ENCODE measurements around the gene PIGZ. TPM values are rescaled to one million over a fixed set of nuclear protein-coding genes. Genes with fewer than 3 reads are reported as not detected.

PIGZ gene
- total RNA-seq, 1 experiment from 2014 or later: 0.15 TPM

GRCh38 chr3:196985954-196986885 is 17.6 kb upstream of the PIGZ start:
- Histone ChIP-seq H3K23ac (ENCODE audit: insufficient read length, low read depth, low read length) (no peak overlapping the region), H4K91ac (ENCODE audit: insufficient read length, low read depth, low read length) (no peak overlapping the region), H4K5ac (ENCODE audit: insufficient read length, low read depth, low read length) (no peak overlapping the region), H3K79me1 (ENCODE audit: insufficient read depth, low read depth, low read length, poor library complexity, severe bottlenecking) (no peaks in the 10 kb centered on the region), H3K9me3 (ENCODE audit: control insufficient read depth, low read depth, low read length) (no peaks in the 10 kb centered on the region), H2BK5ac (ENCODE audit: insufficient read length, low read length) (no peak overlapping the region), H2AFZ (ENCODE audit: low read length) (no peak overlapping the region), H3K27ac (ENCODE audit: insufficient read length, low read depth, low read length) (no peak overlapping the region), H3K4ac (ENCODE audit: low read depth, low read length) (no peak overlapping the region), H4K20me1 (ENCODE audit: control insufficient read depth, insufficient read depth, insufficient read length) (no peaks in the 10 kb centered on the region), H3K9ac (ENCODE audit: extremely low read depth, insufficient read length, low read length) (no peak overlapping the region), H3T11ph (ENCODE audit: low read length) (no peak overlapping the region), H2BK120ac (ENCODE audit: low read depth, low read length, poor library complexity, severe bottlenecking) (no peak overlapping the region), H3K79me2 (ENCODE audit: insufficient read depth, low read length) (no peaks in the 10 kb centered on the region), H3K27me3 (ENCODE audit: insufficient read depth, low read length) (no peaks in the 10 kb centered on the region), H2BK20ac (ENCODE audit: low read depth, low read length, poor library complexity, severe bottlenecking) (no peak overlapping the region), H2AK5ac (ENCODE audit: insufficient read length, low read length) (no peak overlapping the region), H2BK12ac (ENCODE audit: insufficient read length, low read depth, low read length) (no peak overlapping the region), H3K4me2 (ENCODE audit: insufficient read depth, insufficient read length, low read length) (no peak overlapping the region), H3K4me1 (ENCODE audit: insufficient read depth, low read length) (no peaks in the 10 kb centered on the region), H3K56ac (ENCODE audit: insufficient read length, low read depth, low read length) (no peak overlapping the region), H2BK15ac (ENCODE audit: low read depth, low read length) (no peak overlapping the region), H3K18ac (ENCODE audit: insufficient read length, low read depth, low read length) (no peak overlapping the region), H4K8ac (replicated peaks; ENCODE audit: insufficient read length, low read depth, low read length) (no peak overlapping the region), H3K23me2 (ENCODE audit: insufficient read length, low read depth, low read length, poor library complexity, severe bottlenecking) (no peaks in the 10 kb centered on the region), H3K14ac (ENCODE audit: insufficient read depth, low read length) (no peak overlapping the region)
- Mint-ChIP-seq H3K4me3 (no peak overlapping the region), H3K9me3 (peaks cover 11 to 14% of the 10 kb centered on the region in 2 experiments), H3K36me3 (ENCODE audit: insufficient read depth in 1 of 3, low read depth in 3 of 3) (peaks cover 0 to 9% (median 8%) of the 10 kb centered on the region in 3 experiments; a peak in 3 of 7 replicates), H3K27me3 (ENCODE audit: low read depth) (peaks cover 2% of the 10 kb centered on the region), H3K4me1 (peaks cover 0 to 3% of the 10 kb centered on the region in 2 experiments; a peak in 1 of 4 replicates), H3K27ac (no peak overlapping the region)
- peak; percentile 48; the same call in 2 of the 3 replicates for TF ChIP-seq CTCF (conservative IDR thresholded peaks at IDR 0.05)
- DNase-seq: no peak
- no CpG with 5 or more reads among the region's 9 CpGs for WGBS (ENCODE audit: extremely low coverage, insufficient read length, low lambda C conversion rate)
